H9 (cell line): Measurements from ENCODE around the gene ZAP70. TPM values are rescaled to one million over a fixed set of nuclear protein-coding genes. Genes with fewer than 3 reads are reported as not detected.

Source experiments
- DNase-seq: peaks from one replicate; pipeline ENCODE4 v3.0.0-alpha.2; 2017
- H2AFZ ChIP-seq: one replicate; pipeline ENCODE4 v1.6.1; 2013; ENCODE audit warnings: mild to moderate bottlenecking, low read length, control low read depth, moderate library complexity
- H2AK5ac ChIP-seq: 2 replicates; pipeline ENCODE4 v1.6.1; 2013; ENCODE audit warnings: low read length, control low read depth, mixed read lengths; ENCODE audit not compliant: insufficient read length
- H2BK120ac ChIP-seq: one replicate; pipeline ENCODE4 v1.6.1; 2013; ENCODE audit warnings: low read depth, mild to moderate bottlenecking, low read length, control low read depth, inconsistent platforms; ENCODE audit not compliant: poor library complexity, severe bottlenecking
- H2BK12ac ChIP-seq: 2 replicates; pipeline ENCODE4 v1.6.1; 2013; ENCODE audit warnings: low read length, control low read depth, mixed read lengths, low read depth; ENCODE audit not compliant: insufficient read length
- H2BK15ac ChIP-seq: 2 replicates; pipeline ENCODE4 v1.6.1; 2013; ENCODE audit warnings: low read depth, low read length, control low read depth
- H2BK20ac ChIP-seq: one replicate; pipeline ENCODE4 v1.6.1; 2013; ENCODE audit warnings: low read depth, mild to moderate bottlenecking, low read length, control low read depth, inconsistent platforms; ENCODE audit not compliant: poor library complexity, severe bottlenecking
- H2BK5ac ChIP-seq: 2 replicates; pipeline ENCODE4 v1.6.1; 2013; ENCODE audit warnings: low read length, control low read depth, mixed read lengths; ENCODE audit not compliant: insufficient read length
- H3K14ac ChIP-seq: 2 replicates; pipeline ENCODE4 v1.6.1; 2013; ENCODE audit warnings: low read length, control low read depth; ENCODE audit not compliant: insufficient read depth
- H3K18ac ChIP-seq: 2 replicates; pipeline ENCODE4 v1.6.1; 2013; ENCODE audit warnings: low read depth, mild to moderate bottlenecking, mixed read lengths, low read length, control low read depth; ENCODE audit not compliant: insufficient read length
- H3K23ac ChIP-seq: 2 replicates; pipeline ENCODE4 v1.6.1; 2013; ENCODE audit warnings: low read length, control low read depth, mixed read lengths, low read depth; ENCODE audit not compliant: insufficient read length
- H3K23me2 ChIP-seq: 2 replicates; pipeline ENCODE4 v1.6.1; 2013; ENCODE audit warnings: low read depth, mild to moderate bottlenecking, mixed read lengths, low read length, control low read depth; ENCODE audit not compliant: insufficient read length, poor library complexity, severe bottlenecking
- H3K27ac ChIP-seq: 2 replicates; pipeline ENCODE4 v1.5.1; 2013; ENCODE audit warnings: low read length, control low read depth, mixed read lengths, low read depth; ENCODE audit not compliant: insufficient read length
- H3K27me3 ChIP-seq: 2 replicates; pipeline ENCODE4 v1.6.1; 2013; ENCODE audit warnings: low read length, control low read depth, inconsistent platforms; ENCODE audit not compliant: insufficient read depth
- H3K4ac ChIP-seq: 2 replicates; pipeline ENCODE4 v1.6.1; 2013; ENCODE audit warnings: low read depth, mild to moderate bottlenecking, control low read depth, inconsistent platforms, low read length, moderate library complexity
- H3K4me1 ChIP-seq: 2 replicates; pipeline ENCODE4 v1.6.1; 2013; ENCODE audit warnings: low read length, control low read depth, inconsistent platforms; ENCODE audit not compliant: insufficient read depth
- H3K4me2 ChIP-seq: 2 replicates; pipeline ENCODE4 v1.6.1; 2013; ENCODE audit warnings: low read length, control low read depth, mixed read lengths; ENCODE audit not compliant: insufficient read length, insufficient read depth
- H3K56ac ChIP-seq: 2 replicates; pipeline ENCODE4 v1.6.1; 2013; ENCODE audit warnings: low read depth, mild to moderate bottlenecking, mixed read lengths, low read length, control low read depth; ENCODE audit not compliant: insufficient read length
- H3K79me1 ChIP-seq: 2 replicates; pipeline ENCODE4 v1.6.1; 2013; ENCODE audit warnings: low read depth, mild to moderate bottlenecking, moderate library complexity, low read length, control low read depth, inconsistent platforms; ENCODE audit not compliant: insufficient read depth, poor library complexity, severe bottlenecking
- H3K79me2 ChIP-seq: 2 replicates; pipeline ENCODE4 v1.6.1; 2013; ENCODE audit warnings: low read length, control low read depth, inconsistent platforms; ENCODE audit not compliant: insufficient read depth
- H3K9ac ChIP-seq: 2 replicates; pipeline ENCODE4 v1.6.1; 2013; ENCODE audit warnings: low read length, control low read depth, mixed read lengths; ENCODE audit not compliant: insufficient read length; ENCODE audit errors: extremely low read depth
- H3K9me3 ChIP-seq: one replicate; pipeline ENCODE4 v1.6.1; 2013; ENCODE audit warnings: low read depth, low read length, inconsistent platforms; ENCODE audit not compliant: control insufficient read depth
- H3T11ph ChIP-seq: one replicate; pipeline ENCODE4 v1.6.1; 2013; ENCODE audit warnings: mild to moderate bottlenecking, low read length, control low read depth, inconsistent platforms
- H4K20me1 ChIP-seq: one replicate; pipeline ENCODE4 v1.6.1; 2013; ENCODE audit not compliant: control insufficient read depth, insufficient read length, insufficient read depth
- H4K5ac ChIP-seq: 2 replicates; pipeline ENCODE4 v1.6.1; 2013; ENCODE audit warnings: low read depth, mild to moderate bottlenecking, mixed read lengths, low read length, control low read depth; ENCODE audit not compliant: insufficient read length
- H4K8ac ChIP-seq: replicated peaks from 2 replicates; pipeline ENCODE4 v1.6.1; 2013; ENCODE audit warnings: low read length, control low read depth, mixed read lengths, low read depth; ENCODE audit not compliant: insufficient read length
- H4K91ac ChIP-seq: 2 replicates; pipeline ENCODE4 v1.6.1; 2013; ENCODE audit warnings: low read depth, mild to moderate bottlenecking, moderate library complexity, mixed read lengths, low read length, control low read depth; ENCODE audit not compliant: insufficient read length
- H3K27ac Mint-ChIP-seq, 3 experiments: 2 replicates in 2 of 3; 3 replicates in 1 of 3; pipeline ENCODE4 v1.8.0; 2020 to 2021; ENCODE audit warnings: mixed read lengths in 3 of 3, mild to moderate bottlenecking in 1 of 3, moderate library complexity in 1 of 3
- H3K27me3 Mint-ChIP-seq: 2 replicates; pipeline ENCODE4 v1.8.0; 2021; ENCODE audit warnings: low read depth, mild to moderate bottlenecking, moderate library complexity, mixed read lengths
- H3K36me3 Mint-ChIP-seq, 3 experiments: 2 replicates in 2 of 3; 3 replicates in 1 of 3; pipeline ENCODE4 v1.8.0; 2020 to 2021; ENCODE audit warnings: low read depth in 3 of 3, mixed read lengths in 3 of 3; ENCODE audit not compliant: insufficient read depth in 1 of 3
- H3K4me1 Mint-ChIP-seq, 2 experiments: 2 replicates each; pipeline ENCODE4 v1.8.0; 2020; ENCODE audit warnings: mixed read lengths in 2 of 2
- H3K4me3 Mint-ChIP-seq, 2 experiments: 2 replicates in 1 of 2; 3 replicates in 1 of 2; pipeline ENCODE4 v1.8.0; 2020 to 2021; ENCODE audit warnings: mild to moderate bottlenecking in 2 of 2, mixed read lengths in 2 of 2, moderate library complexity in 1 of 2
- H3K9me3 Mint-ChIP-seq, 2 experiments: 2 replicates in 1 of 2; 3 replicates in 1 of 2; pipeline ENCODE4 v1.8.0; 2020; ENCODE audit warnings: mild to moderate bottlenecking in 2 of 2, mixed read lengths in 2 of 2, moderate library complexity in 1 of 2
- CTCF ChIP-seq: fragments of 200-600 bp; sonication (generic); conservative IDR thresholded peaks from 3 replicates; pipeline ENCODE4 v1.8.0; 2021; ENCODE audit warnings: antibody characterized with exemption, mild to moderate bottlenecking
- WGBS: extraction: QIAGEN DNeasy Blood & Tissue Kit; methylation state at CpG from one replicate; pipeline ENCODE4 v1.1.7; 2013; ENCODE audit warnings: missing lambda C conversion rate, low lambda C conversion rate, mixed read lengths; ENCODE audit not compliant: insufficient read length; ENCODE audit errors: extremely low coverage; 5-methylcytosine and 5-hydroxymethylcytosine counted together
- total RNA-seq: library from RNA; stranded (reverse); gene quantifications from 2 replicates; pipeline ENCODE4 v1.2.1, GENCODE V29; 2021

Gene ZAP70
- total RNA-seq, 1 experiment from 2014 or later: 0.24 TPM

- Histone ChIP-seq H3K27ac (no peak overlapping the region), H3K14ac (no peak overlapping the region), H4K91ac (no peak overlapping the region), H2BK120ac (no peak overlapping the region), H3K79me1 (no peaks in the 10 kb centered on the region), H3K56ac (no peak overlapping the region), H2AK5ac (no peak overlapping the region), H3K9me3 (no peaks in the 10 kb centered on the region), H2BK20ac (no peak overlapping the region), H3K23me2 (no peaks in the 10 kb centered on the region), H4K20me1 (no peaks in the 10 kb centered on the region), H3K23ac (no peak overlapping the region), H4K5ac (no peak overlapping the region), H3K27me3 (no peaks in the 10 kb centered on the region), H4K8ac (no peak overlapping the region), H3K4me2 (no peak overlapping the region), H3K18ac (no peak overlapping the region), H2BK15ac (no peak overlapping the region), H3K4ac (no peak overlapping the region), H3K9ac (no peak overlapping the region), H3T11ph (no peak overlapping the region), H2AFZ (no peak overlapping the region), H3K4me1 (peaks cover 6% of the 10 kb centered on the region; the same call in 1 of the 2 replicates), H2BK5ac (no peak overlapping the region), H2BK12ac (no peak overlapping the region), H3K79me2 (no peaks in the 10 kb centered on the region)
- Mint-ChIP-seq H3K27me3 (peaks cover 20% of the 10 kb centered on the region), H3K4me1 (peaks cover 27 to 32% of the 10 kb centered on the region in 2 experiments), H3K9me3 (no peaks in the 10 kb centered on the region), H3K36me3 (peaks cover 5 to 19% (median 13%) of the 10 kb centered on the region in 3 experiments), H3K4me3 (peak overlapping the region in 1 of 2 experiments; percentile 5; a peak in 1 of 5 replicates), H3K27ac (no peak overlapping the region)
- WGBS: no CpG with 5 or more reads among the region's 4 CpGs
- DNase-seq: no peak
- no peak for TF ChIP-seq CTCF
Observed at GRCh38 chr2:97770445-97770844, 57.1 kb downstream of the ZAP70 start.
